OCI-LY1 (cell line): Measurements from ENCODE around the gene DMD.

Experiments
- H2AFZ ChIP-seq: fragments of 200-600 bp; sonication (generic), shearing (Covaris generic); 2 replicates; pipeline ENCODE4 v1.6.0; 2014; ENCODE audit warnings: antibody characterized with exemption, mild to moderate bottlenecking, low read length
- H3F3A ChIP-seq: fragments of 200-600 bp; sonication (generic), shearing (Covaris generic); 2 replicates; pipeline ENCODE4 v1.6.0; 2014; ENCODE audit warnings: mild to moderate bottlenecking, antibody characterized with exemption, low read length, moderate library complexity; ENCODE audit not compliant: insufficient read depth
- H3K27ac ChIP-seq: fragments of 200-600 bp; sonication (generic); 2 replicates; pipeline ENCODE4 v1.5.1; 2014; ENCODE audit warnings: low read length, mixed run types, mild to moderate bottlenecking, low read depth; ENCODE audit not compliant: poor library complexity, severe bottlenecking
- H3K27me3 ChIP-seq: fragments of 200-600 bp; sonication (generic); 2 replicates; pipeline ENCODE4 v1.6.0; 2014; ENCODE audit warnings: antibody characterized with exemption, mild to moderate bottlenecking, low read length, moderate library complexity; ENCODE audit not compliant: insufficient read depth
- H3K36me3 ChIP-seq: fragments of 200-600 bp; sonication (generic); 2 replicates; pipeline ENCODE4 v1.6.1; 2014; ENCODE audit warnings: mild to moderate bottlenecking, antibody characterized with exemption, low read length, moderate library complexity, mixed read lengths; ENCODE audit not compliant: insufficient read depth
- H3K4me1 ChIP-seq: fragments of 200-600 bp; sonication (generic); 2 replicates; pipeline ENCODE4 v1.5.1; 2014; ENCODE audit warnings: mild to moderate bottlenecking, low read length, moderate library complexity; ENCODE audit not compliant: insufficient read depth, severe bottlenecking
- H3K4me2 ChIP-seq: fragments of 200-600 bp; sonication (generic), shearing (Covaris generic); 2 replicates; pipeline ENCODE4 v1.6.1; 2014; ENCODE audit warnings: low read length
- H3K4me3 ChIP-seq: fragments of 200-600 bp; sonication (generic); 2 replicates; pipeline ENCODE4 v1.5.1; 2014; ENCODE audit warnings: low read length, low read depth, mild to moderate bottlenecking, mixed read lengths; ENCODE audit not compliant: poor library complexity, severe bottlenecking
- H3K79me2 ChIP-seq: fragments of 200-600 bp; shearing (Covaris generic); 2 replicates; pipeline ENCODE4 v1.6.1; 2016; ENCODE audit warnings: mixed run types, low read length, mixed read lengths; ENCODE audit not compliant: insufficient read depth
- H3K9ac ChIP-seq: fragments of 200-600 bp; sonication (generic), shearing (Covaris generic); 2 replicates; pipeline ENCODE4 v1.6.1; 2014; ENCODE audit warnings: mild to moderate bottlenecking, low read length, mixed read lengths
- H3K9me2 ChIP-seq: fragments of 200-600 bp; sonication (generic), shearing (Covaris generic); 2 replicates; pipeline ENCODE4 v1.6.1; 2014; ENCODE audit warnings: low read depth, mild to moderate bottlenecking, low read length, mixed read lengths
- H3K9me3 ChIP-seq: fragments of 200-600 bp; shearing (Covaris generic); 2 replicates; pipeline ENCODE4 v1.6.1; 2014; ENCODE audit warnings: low read length, mixed read lengths
- H4K20me1 ChIP-seq: fragments of 200-600 bp; sonication (generic), shearing (Covaris generic); 2 replicates; pipeline ENCODE4 v1.6.0; 2016; ENCODE audit warnings: mild to moderate bottlenecking, low read length; ENCODE audit not compliant: insufficient read depth
- CTCF ChIP-seq: fragments of 200-600 bp; sonication (generic), shearing (Covaris generic); IDR thresholded peaks from 2 replicates; pipeline ENCODE4 v1.5.1; 2017; ENCODE audit warnings: mild to moderate bottlenecking, antibody characterized with exemption, low read length, moderate library complexity, mixed read lengths
- EZH2 ChIP-seq: fragments of 200-600 bp; sonication (generic), shearing (Covaris generic); IDR thresholded peaks from 2 replicates; pipeline ENCODE4 v1.8.0; 2017; ENCODE audit warnings: borderline replicate concordance, mixed run types, mild to moderate bottlenecking, antibody characterized with exemption, low read length, moderate library complexity, mixed read lengths

DMD gene

GRCh38 chrX:31714797-31715196 is 1496.6 kb downstream of the DMD start:
- no peak overlapping the region for H3K4me3 ChIP-seq
- H4K20me1 ChIP-seq: no peaks in the 10 kb centered on the region
- no peak overlapping the region for H3K9ac ChIP-seq
- H3K79me2 ChIP-seq: no peaks in the 10 kb centered on the region
- H3K9me3 ChIP-seq: no peaks in the 10 kb centered on the region
- no peak for TF ChIP-seq CTCF
- TF ChIP-seq EZH2: no peak
- no peak overlapping the region for H2AFZ ChIP-seq
- H3K4me1 ChIP-seq: no peaks in the 10 kb centered on the region
- no peaks in the 10 kb centered on the region for H3K9me2 ChIP-seq
- no peak overlapping the region for H3K27ac ChIP-seq
- H3K4me2 ChIP-seq: no peak overlapping the region
- H3F3A ChIP-seq: no peaks in the 10 kb centered on the region
- no peaks in the 10 kb centered on the region for H3K36me3 ChIP-seq
- H3K27me3 ChIP-seq: no peaks in the 10 kb centered on the region

DNA sequence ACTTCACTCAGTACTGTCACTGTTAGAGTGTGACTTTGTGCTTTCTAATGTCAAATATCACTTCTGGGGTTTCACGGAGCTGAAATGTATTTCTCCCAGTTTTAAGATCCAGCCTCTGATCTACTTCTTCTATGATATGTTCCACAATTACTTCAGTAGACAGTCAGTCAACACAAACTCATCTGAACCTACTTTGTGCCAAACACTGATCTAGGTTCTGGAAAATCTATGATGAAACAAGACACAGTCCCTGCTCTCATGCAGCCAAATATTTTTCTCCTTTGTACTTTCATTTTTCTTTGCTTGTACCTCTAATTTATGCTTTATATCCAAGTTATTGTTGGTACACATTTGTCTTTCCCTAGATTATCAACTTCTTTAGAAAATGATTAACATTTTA is 1498.2 kb downstream of the DMD start:
- H3K4me3 ChIP-seq: no peak overlapping the region
- no peak overlapping the region for H3K9ac ChIP-seq
- H3K4me2 ChIP-seq: no peak overlapping the region
- TF ChIP-seq EZH2: no peak
- TF ChIP-seq CTCF: no peak
- no peaks in the 10 kb centered on the region for H4K20me1 ChIP-seq
- H3K79me2 ChIP-seq: no peaks in the 10 kb centered on the region
- no peak overlapping the region for H3K27ac ChIP-seq
- no peaks in the 10 kb centered on the region for H3K9me3 ChIP-seq
- H3F3A ChIP-seq: no peaks in the 10 kb centered on the region
- no peaks in the 10 kb centered on the region for H3K27me3 ChIP-seq
- no peaks in the 10 kb centered on the region for H3K36me3 ChIP-seq
- H3K4me1 ChIP-seq: no peaks in the 10 kb centered on the region
- H3K9me2 ChIP-seq: no peaks in the 10 kb centered on the region
- no peak overlapping the region for H2AFZ ChIP-seq

DNA sequence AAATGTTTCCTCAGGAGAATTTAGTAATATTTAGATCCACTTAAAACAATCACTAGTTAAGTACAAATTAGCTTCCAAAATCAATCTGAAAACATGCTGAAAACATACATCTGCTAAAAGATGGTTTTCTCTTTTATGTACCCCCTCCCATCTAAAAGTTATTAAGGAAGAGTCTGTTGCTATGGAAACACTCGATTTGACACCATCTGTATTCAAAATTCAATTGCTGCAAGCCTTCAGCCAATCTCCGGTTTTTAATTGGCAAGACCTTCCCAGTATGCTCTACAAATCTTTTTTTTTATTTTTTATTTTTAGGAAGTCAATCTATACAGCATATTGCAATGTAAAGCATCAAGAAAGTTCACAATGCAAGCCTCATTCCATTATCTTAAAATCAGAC is 1500.2 kb downstream of the DMD start:
- H3K9me3 ChIP-seq: no peaks in the 10 kb centered on the region
- no peak overlapping the region for H3K27ac ChIP-seq
- no peaks in the 10 kb centered on the region for H3K9me2 ChIP-seq
- no peak overlapping the region for H3K4me2 ChIP-seq
- no peak overlapping the region for H3K4me3 ChIP-seq
- H4K20me1 ChIP-seq: no peaks in the 10 kb centered on the region
- no peaks in the 10 kb centered on the region for H3K4me1 ChIP-seq
- no peaks in the 10 kb centered on the region for H3K27me3 ChIP-seq
- H3F3A ChIP-seq: no peaks in the 10 kb centered on the region
- TF ChIP-seq EZH2: no peak
- no peak for TF ChIP-seq CTCF
- no peaks in the 10 kb centered on the region for H3K36me3 ChIP-seq
- H2AFZ ChIP-seq: no peak overlapping the region
- H3K9ac ChIP-seq: no peak overlapping the region
- no peaks in the 10 kb centered on the region for H3K79me2 ChIP-seq
